ENCODE results near the gene MPHOSPH8.
"Not testable (repeated sequence)": the region's sequence is repeated elsewhere in the genome, so short reads cannot be mapped to it uniquely, and the experiment has no call there.

Gene MPHOSPH8

GRCh38 chr13:19635926-19636325 is 2.5 kb downstream of the MPHOSPH8 start:
- H3K27me3 ChIP-seq (ENCODE audit: control insufficient read depth, insufficient read depth, low read length); H3K4me1 ChIP-seq (ENCODE audit: control insufficient read depth, low read depth, low read length); H3K9ac ChIP-seq (ENCODE audit: low read length); H3K4me3 ChIP-seq (ENCODE audit: low read length); H3K27ac ChIP-seq (ENCODE audit: low read length); H3K9me3 ChIP-seq (ENCODE audit: control insufficient read depth, low read depth, low read length); H3K36me3 ChIP-seq (ENCODE audit: control insufficient read depth, low read depth, low read length): not testable (repeated sequence)

- H3K27ac ChIP-seq (ENCODE audit: low read length) = no peak overlapping the region
Measured at GRCh38 chr13:19643652-19644051, 10.2 kb downstream of the MPHOSPH8 start.

GRCh38 chr13:19645000-19645399 is 11.5 kb downstream of the MPHOSPH8 start:
- Histone ChIP-seq H3K27me3 (ENCODE audit: control insufficient read depth, insufficient read depth, low read length) (no peaks in the 10 kb centered on the region), H3K9ac (ENCODE audit: low read length) (no peak overlapping the region), H3K4me3 (ENCODE audit: low read length) (no peak overlapping the region), H3K27ac (ENCODE audit: low read length) (no peak overlapping the region), H3K9me3 (ENCODE audit: control insufficient read depth, low read depth, low read length) (no peaks in the 10 kb centered on the region), H3K4me1 (ENCODE audit: control insufficient read depth, low read depth, low read length) (no peaks in the 10 kb centered on the region), H3K36me3 (ENCODE audit: control insufficient read depth, low read depth, low read length) (peaks cover 36% of the 10 kb centered on the region)

More at GRCh38 chr13:19643652-19644051, 10.2 kb downstream of the MPHOSPH8 start:
- no peaks in the 10 kb centered on the region for H3K4me1 ChIP-seq (ENCODE audit: control insufficient read depth, low read depth, low read length)
- H3K9me3 ChIP-seq (ENCODE audit: control insufficient read depth, low read depth, low read length) = no peaks in the 10 kb centered on the region
- H3K4me3 ChIP-seq (ENCODE audit: low read length) = no peak overlapping the region
- H3K9ac ChIP-seq (ENCODE audit: low read length) = no peak overlapping the region
- H3K36me3 ChIP-seq (ENCODE audit: control insufficient read depth, low read depth, low read length) = peaks cover 25% of the 10 kb centered on the region
- no peaks in the 10 kb centered on the region for H3K27me3 ChIP-seq (ENCODE audit: control insufficient read depth, insufficient read depth, low read length)

- H3K36me3 ChIP-seq (ENCODE audit: control insufficient read depth, low read depth, low read length) = peaks cover 38% of the 10 kb centered on the region
- no peak overlapping the region for H3K4me3 ChIP-seq (ENCODE audit: low read length)
- no peak overlapping the region for H3K27ac ChIP-seq (ENCODE audit: low read length)
- H3K4me1 ChIP-seq (ENCODE audit: control insufficient read depth, low read depth, low read length) = no peaks in the 10 kb centered on the region
- H3K9me3 ChIP-seq (ENCODE audit: control insufficient read depth, low read depth, low read length) = no peaks in the 10 kb centered on the region
- H3K27me3 ChIP-seq (ENCODE audit: control insufficient read depth, insufficient read depth, low read length) = no peaks in the 10 kb centered on the region
- no peak overlapping the region for H3K9ac ChIP-seq (ENCODE audit: low read length)
Measured at GRCh38 chr13:19646063-19646462, 12.6 kb downstream of the MPHOSPH8 start.

GRCh38 chr13:19650742-19651141 is 17.3 kb downstream of the MPHOSPH8 start:
- Histone ChIP-seq H3K4me1 (ENCODE audit: control insufficient read depth, low read depth, low read length) (no peaks in the 10 kb centered on the region), H3K9ac (ENCODE audit: low read length) (no peak overlapping the region), H3K9me3 (ENCODE audit: control insufficient read depth, low read depth, low read length) (no peaks in the 10 kb centered on the region), H3K4me3 (ENCODE audit: low read length) (no peak overlapping the region), H3K27ac (ENCODE audit: low read length) (no peak overlapping the region), H3K27me3 (ENCODE audit: control insufficient read depth, insufficient read depth, low read length) (no peaks in the 10 kb centered on the region), H3K36me3 (ENCODE audit: control insufficient read depth, low read depth, low read length) (peaks cover 20% of the 10 kb centered on the region)

GRCh38 chr13:19657872-19658591 is 24.6 kb downstream of the MPHOSPH8 start:
- H3K27me3 ChIP-seq (ENCODE audit: control insufficient read depth, insufficient read depth, low read length) = no peaks in the 10 kb centered on the region
- no peak overlapping the region for H3K9ac ChIP-seq (ENCODE audit: low read length)
- peaks cover 6% of the 10 kb centered on the region for H3K36me3 ChIP-seq (ENCODE audit: control insufficient read depth, low read depth, low read length)
- H3K4me3 ChIP-seq (ENCODE audit: low read length) = no peak overlapping the region
- no peaks in the 10 kb centered on the region for H3K4me1 ChIP-seq (ENCODE audit: control insufficient read depth, low read depth, low read length)
- no peaks in the 10 kb centered on the region for H3K9me3 ChIP-seq (ENCODE audit: control insufficient read depth, low read depth, low read length)
- H3K27ac ChIP-seq (ENCODE audit: low read length) = no peak overlapping the region

GRCh38 chr13:19658831-19659230 is 25.4 kb downstream of the MPHOSPH8 start:
- Histone ChIP-seq H3K27ac (ENCODE audit: low read length) (no peak overlapping the region), H3K4me3 (ENCODE audit: low read length) (no peak overlapping the region), H3K9ac (ENCODE audit: low read length) (no peak overlapping the region)

GRCh38 chr13:19661126-19661525 is 27.7 kb downstream of the MPHOSPH8 start:
- no peak overlapping the region for H3K27ac ChIP-seq (ENCODE audit: low read length)
- H3K9ac ChIP-seq (ENCODE audit: low read length) = no peak overlapping the region
- no peaks in the 10 kb centered on the region for H3K27me3 ChIP-seq (ENCODE audit: control insufficient read depth, insufficient read depth, low read length)
- no peaks in the 10 kb centered on the region for H3K4me1 ChIP-seq (ENCODE audit: control insufficient read depth, low read depth, low read length)
- H3K9me3 ChIP-seq (ENCODE audit: control insufficient read depth, low read depth, low read length) = no peaks in the 10 kb centered on the region
- peaks cover 8% of the 10 kb centered on the region for H3K36me3 ChIP-seq (ENCODE audit: control insufficient read depth, low read depth, low read length)
- H3K4me3 ChIP-seq (ENCODE audit: low read length) = no peak overlapping the region

More at GRCh38 chr13:19658831-19659230, 25.4 kb downstream of the MPHOSPH8 start:
- H3K4me1 ChIP-seq (ENCODE audit: control insufficient read depth, low read depth, low read length) = no peaks in the 10 kb centered on the region
- H3K27me3 ChIP-seq (ENCODE audit: control insufficient read depth, insufficient read depth, low read length) = no peaks in the 10 kb centered on the region
- H3K36me3 ChIP-seq (ENCODE audit: control insufficient read depth, low read depth, low read length) = peaks cover 8% of the 10 kb centered on the region
- no peaks in the 10 kb centered on the region for H3K9me3 ChIP-seq (ENCODE audit: control insufficient read depth, low read depth, low read length)

- no peak overlapping the region for H3K9ac ChIP-seq (ENCODE audit: low read length)
- H3K27me3 ChIP-seq (ENCODE audit: control insufficient read depth, insufficient read depth, low read length) = no peaks in the 10 kb centered on the region
- no peaks in the 10 kb centered on the region for H3K9me3 ChIP-seq (ENCODE audit: control insufficient read depth, low read depth, low read length)
- H3K4me1 ChIP-seq (ENCODE audit: control insufficient read depth, low read depth, low read length) = no peaks in the 10 kb centered on the region
- no peak overlapping the region for H3K4me3 ChIP-seq (ENCODE audit: low read length)
- no peak overlapping the region for H3K27ac ChIP-seq (ENCODE audit: low read length)
- peaks cover 12% of the 10 kb centered on the region for H3K36me3 ChIP-seq (ENCODE audit: control insufficient read depth, low read depth, low read length)
Measured at GRCh38 chr13:19661561-19661960, 28.1 kb downstream of the MPHOSPH8 start.

GRCh38 chr13:19663416-19663979 is 30.0 kb downstream of the MPHOSPH8 start:
- no peaks in the 10 kb centered on the region for H3K4me1 ChIP-seq (ENCODE audit: control insufficient read depth, low read depth, low read length)
- no peak overlapping the region for H3K27ac ChIP-seq (ENCODE audit: low read length)
- no peak overlapping the region for H3K9ac ChIP-seq (ENCODE audit: low read length)
- no peaks in the 10 kb centered on the region for H3K9me3 ChIP-seq (ENCODE audit: control insufficient read depth, low read depth, low read length)
- H3K4me3 ChIP-seq (ENCODE audit: low read length) = no peak overlapping the region
- H3K27me3 ChIP-seq (ENCODE audit: control insufficient read depth, insufficient read depth, low read length) = no peaks in the 10 kb centered on the region
- peaks cover 21% of the 10 kb centered on the region for H3K36me3 ChIP-seq (ENCODE audit: control insufficient read depth, low read depth, low read length)

GRCh38 chr13:19664481-19665230 is 31.2 kb downstream of the MPHOSPH8 start:
- H3K36me3 ChIP-seq (ENCODE audit: control insufficient read depth, low read depth, low read length) = peaks cover 26% of the 10 kb centered on the region
- no peak overlapping the region for H3K4me3 ChIP-seq (ENCODE audit: low read length)
- H3K4me1 ChIP-seq (ENCODE audit: control insufficient read depth, low read depth, low read length) = no peaks in the 10 kb centered on the region
- no peaks in the 10 kb centered on the region for H3K9me3 ChIP-seq (ENCODE audit: control insufficient read depth, low read depth, low read length)
- no peaks in the 10 kb centered on the region for H3K27me3 ChIP-seq (ENCODE audit: control insufficient read depth, insufficient read depth, low read length)
- H3K9ac ChIP-seq (ENCODE audit: low read length) = no peak overlapping the region
- H3K27ac ChIP-seq (ENCODE audit: low read length) = no peak overlapping the region

Measured in iPS-18a (cell line).